Smooth muscle cell (in vitro differentiated cells): ENCODE results near the gene TUT7. TPM values are rescaled to one million over a fixed set of nuclear protein-coding genes. Genes with fewer than 3 reads are reported as not detected.

Source experiments
- DNase-seq: peaks from one replicate; lab custom pipeline; 2025; ENCODE audit not compliant: unreplicated experiment; lab: John Stamatoyannopoulos, UW
- H2AFZ ChIP-seq: fragments of 200-600 bp; sonication (generic); 2 replicates; pipeline ENCODE4 v1.6.0; 2016; ENCODE audit warnings: antibody characterized with exemption, low read depth, mild to moderate bottlenecking
- H3F3A ChIP-seq: fragments of 200-600 bp; sonication (generic); 2 replicates; pipeline ENCODE4 v1.6.0; 2017; ENCODE audit warnings: antibody characterized with exemption, low read depth
- H3K27ac ChIP-seq: fragments of 200-600 bp; sonication (generic); 2 replicates; pipeline ENCODE4 v1.5.1; 2016; ENCODE audit warnings: low read depth, mild to moderate bottlenecking
- H3K27me3 ChIP-seq: fragments of 200-600 bp; sonication (generic); 2 replicates; pipeline ENCODE4 v1.6.1; 2016; ENCODE audit warnings: low read depth, mild to moderate bottlenecking
- H3K36me3 ChIP-seq: fragments of 200-600 bp; sonication (generic); 2 replicates; pipeline ENCODE4 v1.5.1; 2016; ENCODE audit warnings: low read depth
- H3K4me1 ChIP-seq: fragments of 200-600 bp; sonication (generic); 2 replicates; pipeline ENCODE4 v1.5.1; 2016; ENCODE audit warnings: low read depth
- H3K4me2 ChIP-seq: fragments of 200-600 bp; sonication (generic); 2 replicates; pipeline ENCODE4 v1.6.0; 2016; ENCODE audit warnings: mild to moderate bottlenecking
- H3K4me3 ChIP-seq: fragments of 200-600 bp; sonication (generic); 2 replicates; pipeline ENCODE4 v1.5.1; 2016; ENCODE audit warnings: mild to moderate bottlenecking
- H3K79me2 ChIP-seq: fragments of 200-600 bp; sonication (generic); 2 replicates; pipeline ENCODE4 v1.6.0; 2016; ENCODE audit warnings: low read depth, mild to moderate bottlenecking
- H3K9ac ChIP-seq: fragments of 200-600 bp; sonication (generic); 2 replicates; pipeline ENCODE4 v1.6.0; 2016; ENCODE audit warnings: low read depth
- H3K9me3 ChIP-seq: fragments of 200-600 bp; sonication (generic); replicated peaks from 2 replicates; pipeline ENCODE4 v1.5.1; 2016; ENCODE audit warnings: low read depth
- H4K20me1 ChIP-seq: fragments of 200-600 bp; sonication (generic); 2 replicates; pipeline ENCODE4 v1.6.0; 2016; ENCODE audit warnings: low read depth
- CTCF ChIP-seq: fragments of 200-600 bp; sonication (generic); IDR thresholded peaks from 2 replicates; pipeline ENCODE4 v1.5.1; 2017; ENCODE audit warnings: borderline replicate concordance, mild to moderate bottlenecking, antibody characterized with exemption; ENCODE audit not compliant: insufficient read depth, poor library complexity, severe bottlenecking
- WGBS: methylation state at CpG from one replicate; pipeline ENCODE4 v1.1.7; 2016; ENCODE audit warnings: low lambda C conversion rate; 5-methylcytosine and 5-hydroxymethylcytosine counted together
- polyA plus RNA-seq: library from polyadenylated mRNA; unstranded; fragments of >200 nt; fragmentation: Nextera tagmentation; extraction: Ambion mirVana; gene quantifications from 2 replicates; pipeline ENCODE4 v1.2.1, GENCODE V29; 2016
- total RNA-seq: library from RNA; depleted of rRNA; stranded (reverse); fragments of >200 nt; gene quantifications from 2 replicates; pipeline ENCODE4 v1.2.3, GENCODE V29; 2014

The TUT7 gene
- total and polyA plus RNA-seq, 2 experiments from 2014 or later, result 14.9 to 35.7 TPM

- Histone ChIP-seq H4K20me1 (no peaks in the 10 kb centered on the region), H3K9ac (no peak overlapping the region), H3K79me2 (no peaks in the 10 kb centered on the region), H2AFZ (no peak overlapping the region), H3K36me3 (no peaks in the 10 kb centered on the region), H3F3A (no peaks in the 10 kb centered on the region), H3K27ac (no peak overlapping the region), H3K4me1 (no peaks in the 10 kb centered on the region), H3K4me2 (no peak overlapping the region), H3K27me3 (no peaks in the 10 kb centered on the region), H3K9me3 (no peaks in the 10 kb centered on the region), H3K4me3 (no peak overlapping the region)
- no peak for DNase-seq
- TF ChIP-seq CTCF, result no peak
- 88% methylated on average over 3 of the region's 3 CpGs for WGBS
These were observed 5.1 kb upstream of the TUT7 start for GRCh38 chr9:86359151-86359879.

GRCh38 chr9:86356871-86357866 lies 3.0 kb upstream of the TUT7 start:
- H3K79me2 ChIP-seq, result peaks cover 16% of the 10 kb centered on the region
- no peaks in the 10 kb centered on the region for H3K36me3 ChIP-seq
- no peaks in the 10 kb centered on the region for H3K9me3 ChIP-seq
- no peak overlapping the region for H3K4me2 ChIP-seq
- no peak overlapping the region for H3K4me3 ChIP-seq
- no peaks in the 10 kb centered on the region for H3K27me3 ChIP-seq
- no peak overlapping the region for H3K9ac ChIP-seq
- peaks cover 7% of the 10 kb centered on the region for H3K4me1 ChIP-seq
- TF ChIP-seq CTCF, result no peak
- DNase-seq, result no peak
- WGBS, result 84% methylated on average over 5 of the region's 5 CpGs
- H3K27ac ChIP-seq, result no peak overlapping the region
- H2AFZ ChIP-seq, result no peak overlapping the region
- H3F3A ChIP-seq, result no peaks in the 10 kb centered on the region
- H4K20me1 ChIP-seq, result peaks cover 10% of the 10 kb centered on the region

GRCh38 chr9:86355814-86356213 lies 1.6 kb upstream of the TUT7 start:
- H3K79me2 ChIP-seq, result peaks cover 30% of the 10 kb centered on the region
- H3K4me2 ChIP-seq, result peak overlapping the region; percentile 88
- H3K27ac ChIP-seq, result peak overlapping the region; percentile 93
- WGBS, result 88% methylated on average over 4 of the region's 4 CpGs
- H2AFZ ChIP-seq, result no peak overlapping the region
- H3K9me3 ChIP-seq, result no peaks in the 10 kb centered on the region
- DNase-seq, result no peak
- no peak overlapping the region for H3K4me3 ChIP-seq
- no peaks in the 10 kb centered on the region for H3K27me3 ChIP-seq
- H4K20me1 ChIP-seq, result peaks cover 22% of the 10 kb centered on the region
- TF ChIP-seq CTCF, result no peak
- no peak overlapping the region for H3K9ac ChIP-seq
- H3K4me1 ChIP-seq, result peaks cover 17% of the 10 kb centered on the region
- H3F3A ChIP-seq, result no peaks in the 10 kb centered on the region
- no peaks in the 10 kb centered on the region for H3K36me3 ChIP-seq
